ENCODE results near the gene TAOK3. TPM values are rescaled to one million over a fixed set of nuclear protein-coding genes. Genes with fewer than 3 reads are reported as not detected.

The TAOK3 gene
- total and polyA plus RNA-seq, 2 of the 8 experiments (the other 6 are each of a cell fraction or from before 2014, with no cell fraction given): 5.2 to 9.3 TPM

DNA sequence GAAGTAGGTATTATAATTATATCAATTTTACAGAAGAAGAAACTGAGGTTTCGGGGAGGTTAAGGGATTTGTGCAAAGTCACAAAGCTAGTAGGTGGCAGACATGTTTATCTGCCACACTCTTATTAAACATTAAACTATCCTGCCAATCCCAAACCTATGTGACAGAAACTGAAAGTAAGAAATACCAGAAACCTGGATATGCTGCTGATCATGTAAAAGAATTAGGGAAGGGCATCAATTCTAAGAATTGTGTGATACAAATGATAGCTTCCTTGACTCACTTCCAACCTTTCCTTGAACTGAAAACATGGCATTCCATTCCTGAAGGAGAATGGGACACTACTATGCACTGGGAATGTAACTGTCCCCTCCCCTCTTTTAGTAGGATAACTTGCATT is 16.9 kb downstream of the TAOK3 start:
- no peak overlapping the region for H3K27ac ChIP-seq (ENCODE audit: low read depth, low read length)
- no peak overlapping the region for H2BK12ac ChIP-seq (ENCODE audit: low read depth, low read length)
- H3K23me2 ChIP-seq (ENCODE audit: low read depth, low read length): no peaks in the 10 kb centered on the region
- H4K8ac ChIP-seq (ENCODE audit: extremely low read depth, insufficient read depth, low read length): no peak overlapping the region
- H3K9ac ChIP-seq (replicated peaks in 1 of 4; ENCODE audit: extremely low read depth in 1 of 4, low read depth in 3 of 4, low read length in 3 of 4): no peak overlapping the region
- FAIRE-seq (no peak), DNase-seq (ENCODE audit: low read depth in 1 of 2, low spot score in 2 of 2) (no peak)
- 100% methylated on average over 1 of the region's 1 CpG; no CpG with 5 or more reads in 1 of the 2 experiments for WGBS, 2 experiments (ENCODE audit: extremely low coverage in 1 of 2, insufficient coverage in 1 of 2, insufficient read length in 1 of 2, insufficient replicate concordance in 2 of 2, low coverage in 1 of 2, low lambda C conversion rate in 2 of 2, missing lambda C conversion rate in 1 of 2)
- H3K4me1 ChIP-seq (replicated peaks in 1 of 4; ENCODE audit: control insufficient read depth in 3 of 4, insufficient read depth in 4 of 4, low read length in 3 of 4): no peaks in the 10 kb centered on the region
- H3K4me3 ChIP-seq (ENCODE audit: extremely low read depth in 1 of 4, insufficient read depth in 2 of 4, low read depth in 3 of 4, low read length in 4 of 4): no peak overlapping the region
- no peak for TF ChIP-seq YY1 (IDR thresholded peaks at IDR 0.05; ENCODE audit: low read depth, low read length)
- TF ChIP-seq, protein P1, sequence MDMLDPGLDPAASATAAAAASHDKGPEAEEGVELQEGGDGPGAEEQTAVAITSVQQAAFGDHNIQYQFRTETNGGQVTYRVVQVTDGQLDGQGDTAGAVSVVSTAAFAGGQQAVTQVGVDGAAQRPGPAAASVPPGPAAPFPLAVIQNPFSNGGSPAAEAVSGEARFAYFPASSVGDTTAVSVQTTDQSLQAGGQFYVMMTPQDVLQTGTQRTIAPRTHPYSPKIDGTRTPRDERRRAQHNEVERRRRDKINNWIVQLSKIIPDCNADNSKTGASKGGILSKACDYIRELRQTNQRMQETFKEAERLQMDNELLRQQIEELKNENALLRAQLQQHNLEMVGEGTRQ (IDR thresholded peaks at IDR 0.05; ENCODE audit: low read length): no peak
- no peak for TF ChIP-seq CHD2 (IDR thresholded peaks at IDR 0.05; ENCODE audit: low read length)
- H3K9me3 ChIP-seq (ENCODE audit: insufficient read depth in 2 of 2, low read depth in 1 of 2, low read length in 1 of 2): no peaks in the 10 kb centered on the region
- H2AK5ac ChIP-seq (ENCODE audit: low read depth, low read length): no peak overlapping the region
- H3K79me1 ChIP-seq (ENCODE audit: low read depth, low read length): no peaks in the 10 kb centered on the region
- no peak overlapping the region for H3K4me2 ChIP-seq (ENCODE audit: insufficient read depth in 1 of 2, low read depth in 2 of 2, low read length in 2 of 2)
- no peaks in the 10 kb centered on the region for H3K36me3 ChIP-seq (ENCODE audit: control insufficient read depth in 2 of 4, insufficient read depth in 4 of 4, low read length in 3 of 4)
- no peak overlapping the region for H3K23ac ChIP-seq (ENCODE audit: insufficient read length)
- no peak overlapping the region for H3K4ac ChIP-seq (replicated peaks; ENCODE audit: insufficient read length, low read depth, low read length)
- H2BK15ac ChIP-seq (ENCODE audit: low read length): no peak overlapping the region
- H4K5ac ChIP-seq (ENCODE audit: insufficient read length, low read depth, low read length): no peak overlapping the region
- no peak overlapping the region for H3K14ac ChIP-seq (ENCODE audit: insufficient read length)
- no peaks in the 10 kb centered on the region for H4K20me1 ChIP-seq (replicated peaks in 1 of 2; ENCODE audit: control insufficient read depth in 1 of 2, insufficient read depth in 2 of 2, low read length in 2 of 2)
- no peak overlapping the region for H2AFZ ChIP-seq (ENCODE audit: low read length)
- POLR2A ChIA-PET (ENCODE audit: partially characterized antibody): no interaction called here
- no peak overlapping the region for H4K91ac ChIP-seq (replicated peaks; ENCODE audit: insufficient read length, low read length)
- H3K56ac ChIP-seq (replicated peaks; ENCODE audit: insufficient read length, low read depth, low read length): no peak overlapping the region
- no peak overlapping the region for H3K18ac ChIP-seq (ENCODE audit: extremely low read depth, low read length)
- CTCF ChIA-PET (ENCODE audit: partially characterized antibody): interaction anchor here (0.9 to 1.7 kb wide), 3 partner anchors 9 to 172 kb away, joined by 3 read pairs; no protein-coding TSS in a partner anchor
- H2BK120ac ChIP-seq (replicated peaks; ENCODE audit: low read depth, low read length): no peak overlapping the region
- H2BK5ac ChIP-seq (ENCODE audit: low read depth, low read length): no peak overlapping the region
- H3K79me2 ChIP-seq (ENCODE audit: control insufficient read depth in 1 of 2, insufficient read depth in 2 of 2, low read length in 2 of 2): no peaks in the 10 kb centered on the region
- H2BK20ac ChIP-seq (ENCODE audit: low read length): no peak overlapping the region
- no peaks in the 10 kb centered on the region for H3K27me3 ChIP-seq (replicated peaks in 1 of 4; ENCODE audit: control insufficient read depth in 3 of 4, extremely low read depth in 1 of 4, insufficient read depth in 3 of 4, low read length in 3 of 4)
